Gastrocnemius medialis (tissue), 4 donors: ENCODE results near the gene IMPACT. TPM values are rescaled to one million over a fixed set of nuclear protein-coding genes. Genes with fewer than 3 reads are reported as not detected.

Experiments
- ATAC-seq, 2 donors: fragments of 150-250 bp; one replicate each; pipeline ENCODE4 v1.9.1; 2016
- DNase-seq, 2 donors: peaks; one replicate each; pipeline ENCODE4 v3.0.0-alpha.2; 2019
- H3K27ac ChIP-seq, 4 donors: fragments of 200-600 bp; sonication (generic); 1 replicate in 1 of 4; 2 replicates in 3 of 4; pipeline ENCODE4 v1.5.1; 2016 to 2018; ENCODE audit warnings: mild to moderate bottlenecking in 2 of 4, moderate library complexity in 1 of 4
- H3K27me3 ChIP-seq, 3 donors: fragments of 200-600 bp; sonication (generic) in 2 of 3; 1 replicate in 1 of 3; 2 replicates in 2 of 3; pipeline versions ENCODE4 v1.5.1 to v1.6.0; 2016 to 2019; ENCODE audit warnings: mild to moderate bottlenecking in 1 of 3, moderate library complexity in 1 of 3
- H3K36me3 ChIP-seq, 2 donors: fragments of 200-600 bp; sonication (generic) in 1 of 2; one replicate each; pipeline ENCODE4 v1.5.1; 2017 to 2018
- H3K4me1 ChIP-seq, 2 donors: fragments of 200-600 bp; sonication (generic) in 1 of 2; one replicate each; pipeline ENCODE4 v1.5.1; 2016 to 2017; ENCODE audit warnings: mild to moderate bottlenecking in 2 of 2
- H3K4me3 ChIP-seq, 4 donors: fragments of 200-600 bp; sonication (generic) in 3 of 4; 1 replicate in 1 of 4; 2 replicates in 3 of 4; pipeline ENCODE4 v1.5.1; 2016 to 2019; ENCODE audit warnings: mild to moderate bottlenecking in 2 of 4
- H3K9me3 ChIP-seq, 3 donors: fragments of 200-600 bp; sonication (generic) in 2 of 3; 1 replicate in 1 of 3; 2 replicates in 2 of 3; pipeline ENCODE4 v1.5.1; 2016 to 2019
- POLR2A ChIP-seq, 2 donors: fragments of 450-650 bp; IDR thresholded peaks; one replicate each; pipeline ENCODE4 v1.6.1; 2017; ENCODE audit warnings: antibody characterized with exemption in 2 of 2, mild to moderate bottlenecking in 2 of 2, moderate library complexity in 2 of 2
- in situ Hi-C, 4 donors: fragments of 200-750 bp; cut with MboI; loops; one replicate each; pipeline versions ENCODE4 v1.15.0 to v1.8.0; 2017; ENCODE audit warnings: low sequenced_read_pairs in 4 of 4
- intact Hi-C: fragments of 100-400 bp; cut with DNase I; formaldehyde crosslinking; loops from one replicate; pipeline ENCODE4 v1.15.1; 2023; ENCODE audit warnings: low total_unique reads
- total RNA-seq, 4 donors: library from RNA; depleted of rRNA; stranded (reverse); fragments of >200 nt; gene quantifications; one replicate each; pipeline versions ENCODE4 v1.1.0 to v1.2.3, GENCODE V29; 2016
- TF ChIP-seq, protein P1 (sequence below), 5 experiments: fragments of 450-650 bp in 3 of 5; fragments of 200-600 bp in 2 of 5; sonication (generic) in 2 of 5; IDR thresholded peaks in 4 of 5; conservative IDR thresholded peaks in 1 of 5; 1 replicate in 4 of 5; 2 replicates in 1 of 5; pipeline ENCODE4 v1.5.1; 2016 to 2019; ENCODE audit warnings: antibody characterized with exemption in 5 of 5, mild to moderate bottlenecking in 3 of 5, moderate library complexity in 3 of 5

Gene IMPACT
- total RNA-seq, 4 donors from 2014 or later: 9.1 to 18.7 (median 11.9) TPM

DNA sequence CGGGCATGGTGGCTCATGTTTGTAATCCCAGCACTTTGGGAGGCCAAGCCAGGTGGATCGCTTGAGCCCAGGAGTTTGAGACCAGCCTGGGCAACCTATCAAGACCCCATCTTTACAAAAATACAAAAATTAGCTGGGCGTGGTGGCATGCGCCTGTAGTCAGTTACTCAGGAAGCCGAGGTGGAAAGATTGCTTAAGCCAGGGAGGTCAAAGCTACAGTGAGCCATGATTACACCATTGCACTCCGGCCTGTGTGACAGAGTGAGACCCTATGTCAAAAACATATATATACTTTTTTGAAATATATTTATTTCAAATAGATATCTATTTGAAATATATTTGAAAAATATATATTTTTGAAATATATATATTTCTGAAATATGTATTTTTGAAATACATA lies 39.8 kb upstream of the IMPACT start:
- no peak for DNase-seq
- Histone ChIP-seq H3K4me1 (no peaks in the 10 kb centered on the region), H3K27me3 (peaks cover 0 to 2% (median 0%) of the 10 kb centered on the region in 3 donors), H3K36me3 (no peaks in the 10 kb centered on the region), H3K4me3 (no peak overlapping the region), H3K27ac (no peak overlapping the region), H3K9me3 (no peaks in the 10 kb centered on the region)
- intact Hi-C loops (no loop called here), in situ Hi-C loops (no loop called here)
- no peak for TF ChIP-seq POLR2A (IDR thresholded peaks at IDR 0.05)
- TF ChIP-seq, protein P1, sequence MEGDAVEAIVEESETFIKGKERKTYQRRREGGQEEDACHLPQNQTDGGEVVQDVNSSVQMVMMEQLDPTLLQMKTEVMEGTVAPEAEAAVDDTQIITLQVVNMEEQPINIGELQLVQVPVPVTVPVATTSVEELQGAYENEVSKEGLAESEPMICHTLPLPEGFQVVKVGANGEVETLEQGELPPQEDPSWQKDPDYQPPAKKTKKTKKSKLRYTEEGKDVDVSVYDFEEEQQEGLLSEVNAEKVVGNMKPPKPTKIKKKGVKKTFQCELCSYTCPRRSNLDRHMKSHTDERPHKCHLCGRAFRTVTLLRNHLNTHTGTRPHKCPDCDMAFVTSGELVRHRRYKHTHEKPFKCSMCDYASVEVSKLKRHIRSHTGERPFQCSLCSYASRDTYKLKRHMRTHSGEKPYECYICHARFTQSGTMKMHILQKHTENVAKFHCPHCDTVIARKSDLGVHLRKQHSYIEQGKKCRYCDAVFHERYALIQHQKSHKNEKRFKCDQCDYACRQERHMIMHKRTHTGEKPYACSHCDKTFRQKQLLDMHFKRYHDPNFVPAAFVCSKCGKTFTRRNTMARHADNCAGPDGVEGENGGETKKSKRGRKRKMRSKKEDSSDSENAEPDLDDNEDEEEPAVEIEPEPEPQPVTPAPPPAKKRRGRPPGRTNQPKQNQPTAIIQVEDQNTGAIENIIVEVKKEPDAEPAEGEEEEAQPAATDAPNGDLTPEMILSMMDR (IDR thresholded peaks at IDR 0.05 in 4 of 5, conservative IDR thresholded peaks at IDR 0.05 in 1 of 5): no peak
- no peak for ATAC-seq

DNA sequence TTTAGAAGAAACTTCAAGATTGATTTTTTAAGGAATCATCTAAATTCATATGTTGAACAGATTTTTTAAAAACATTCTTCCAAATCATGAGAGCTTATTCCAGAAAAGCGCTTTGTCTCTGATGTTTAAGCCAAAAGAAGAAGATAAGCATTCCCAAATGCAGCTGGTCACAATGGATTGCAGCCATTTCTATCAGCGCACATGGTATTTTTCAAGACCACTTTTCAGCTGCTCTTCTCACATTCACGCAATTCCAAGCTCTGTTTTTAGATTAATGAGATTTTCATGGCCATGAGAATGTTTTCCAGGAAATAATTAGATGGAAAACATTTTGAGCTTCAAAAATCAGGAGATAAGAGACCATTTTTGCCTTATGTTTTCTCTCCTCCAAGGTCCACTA lies 37.5 kb upstream of the IMPACT start:
- TF ChIP-seq, protein P1 (IDR thresholded peaks at IDR 0.05 in 4 of 5, conservative IDR thresholded peaks at IDR 0.05 in 1 of 5): no peak
- no peak for TF ChIP-seq POLR2A (IDR thresholded peaks at IDR 0.05)
- ATAC-seq (no peak), DNase-seq (no peak)
- in situ Hi-C loops (no loop called here), intact Hi-C loops (no loop called here)
- H3K27ac ChIP-seq: no peak overlapping the region
- no peaks in the 10 kb centered on the region for H3K4me1 ChIP-seq
- peaks cover 0 to 3% (median 3%) of the 10 kb centered on the region in 3 donors for H3K27me3 ChIP-seq
- H3K4me3 ChIP-seq: no peak overlapping the region
- H3K9me3 ChIP-seq: no peaks in the 10 kb centered on the region
- no peaks in the 10 kb centered on the region for H3K36me3 ChIP-seq

DNA sequence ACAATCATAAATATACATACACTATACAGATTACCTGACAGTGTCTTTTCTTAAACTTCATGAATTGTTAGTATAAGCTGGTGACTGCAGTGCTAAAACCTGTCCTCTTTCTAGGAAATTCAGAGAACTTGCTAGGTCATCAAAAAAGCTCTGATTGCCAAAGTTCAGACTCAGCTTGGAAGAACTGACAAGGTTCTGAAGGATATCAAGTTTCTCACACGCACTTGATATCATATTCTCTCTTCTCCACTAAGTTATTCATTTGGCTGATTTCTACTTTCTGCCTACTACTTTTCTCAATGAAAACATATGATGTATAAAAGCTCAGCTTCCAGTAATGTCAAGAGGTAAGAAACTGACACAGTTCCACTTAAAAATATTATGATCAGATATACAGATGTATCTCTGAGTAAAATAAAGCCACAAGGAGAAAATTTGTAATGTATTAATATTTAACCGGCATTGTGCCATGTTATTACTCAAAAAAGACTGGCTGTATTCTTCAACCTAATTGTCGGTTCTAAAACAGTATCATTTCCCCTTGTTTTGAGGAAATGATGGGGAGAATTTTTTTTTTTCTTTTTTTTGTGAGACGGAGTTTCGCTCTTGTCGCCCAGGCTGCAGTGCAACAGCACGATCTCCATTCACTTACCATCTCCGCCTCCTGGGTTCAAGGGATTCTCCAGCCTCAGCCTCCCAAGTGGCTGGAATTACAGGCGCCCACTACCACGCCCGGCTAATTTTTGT lies 31.2 kb upstream of the IMPACT start:
- no peak for DNase-seq
- H3K4me3 ChIP-seq: no peak overlapping the region
- no peak for ATAC-seq
- H3K27me3 ChIP-seq: peaks cover 31 to 32% (median 32%) of the 10 kb centered on the region in 3 donors
- TF ChIP-seq, protein P1 (IDR thresholded peaks at IDR 0.05 in 4 of 5, conservative IDR thresholded peaks at IDR 0.05 in 1 of 5): no peak
- no peak for TF ChIP-seq POLR2A (IDR thresholded peaks at IDR 0.05)
- no peak overlapping the region for H3K27ac ChIP-seq
- in situ Hi-C loops: no loop called here
- H3K9me3 ChIP-seq: no peaks in the 10 kb centered on the region
- H3K4me1 ChIP-seq: peaks cover 5 to 9% of the 10 kb centered on the region in 2 donors
- H3K36me3 ChIP-seq: no peaks in the 10 kb centered on the region
- intact Hi-C loops: loop anchor here (10.0 kb wide), 1 partner anchor 960 kb away; the partner anchor contains the start of gene ZNF521

DNA sequence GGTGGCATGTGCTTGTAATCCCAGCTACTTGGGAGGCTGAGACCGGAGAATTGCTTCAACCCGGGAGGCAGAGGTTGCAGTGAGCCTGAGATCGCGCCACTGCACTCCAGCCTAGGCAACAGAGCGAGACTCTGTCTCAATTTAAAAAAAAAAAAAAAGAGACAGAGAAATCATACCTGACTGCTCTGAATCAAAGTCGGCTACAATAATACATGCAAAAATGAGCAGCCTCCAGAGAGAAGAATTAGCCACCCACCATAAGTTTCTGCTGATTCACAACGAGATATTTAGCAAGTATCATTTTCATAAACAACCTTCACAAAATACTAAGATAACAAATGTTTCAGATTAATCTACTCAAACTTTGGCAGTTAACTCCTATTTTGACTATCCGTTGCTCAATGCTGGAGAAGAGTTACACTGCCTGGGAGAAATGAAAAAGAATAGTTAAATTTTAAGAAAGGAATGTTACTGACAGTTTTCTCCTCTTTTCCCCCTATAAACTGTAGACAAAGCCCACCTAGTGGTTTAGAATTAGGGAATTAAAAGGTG lies 30.3 kb upstream of the IMPACT start:
- TF ChIP-seq POLR2A (IDR thresholded peaks at IDR 0.05): no peak
- TF ChIP-seq, protein P1 (IDR thresholded peaks at IDR 0.05 in 4 of 5, conservative IDR thresholded peaks at IDR 0.05 in 1 of 5): no peak
- intact Hi-C loops: loop anchor here (2.0 to 10.0 kb wide), 2 partner anchors 31 to 959 kb away; partner anchors contain the start of genes IMPACT and ZNF521
- no peaks in the 10 kb centered on the region for H3K9me3 ChIP-seq
- DNase-seq (no peak), ATAC-seq (no peak)
- no peak overlapping the region for H3K4me3 ChIP-seq
- no peak overlapping the region for H3K27ac ChIP-seq
- in situ Hi-C loops: no loop called here
- H3K36me3 ChIP-seq: no peaks in the 10 kb centered on the region
- H3K27me3 ChIP-seq: peaks cover 31 to 32% (median 32%) of the 10 kb centered on the region in 3 donors
- peaks cover 5 to 9% of the 10 kb centered on the region in 2 donors for H3K4me1 ChIP-seq
